Psoas muscle (tissue), 8 donors: ENCODE results near the gene EPB41L4A. TPM values are rescaled to one million over a fixed set of nuclear protein-coding genes. Genes with fewer than 3 reads are reported as not detected.

Experiments used
- ATAC-seq, 4 donors: fragments of 200-7000 bp; cut with Tn5 transposase; one replicate each; pipeline ENCODE4 v1.9.1; 2020; ENCODE audit warnings: moderate library complexity in 3 of 4, mild to moderate bottlenecking in 2 of 4
- DNase-seq, 2 donors: peaks; one replicate each; pipeline ENCODE4 v3.0.0-alpha.2; 2020
- H3K27ac ChIP-seq: fragments of 200-600 bp; one replicate; pipeline ENCODE4 v1.8.0; 2022
- H3K27me3 ChIP-seq, 3 donors: fragments of 200-600 bp in 1 of 3; one replicate each; pipeline versions ENCODE4 v1.6.1 to v1.8.0; 2013 to 2022; ENCODE audit warnings: low read length in 2 of 3, mild to moderate bottlenecking in 2 of 3, moderate library complexity in 1 of 3; ENCODE audit not compliant: insufficient read depth in 3 of 3
- H3K36me3 ChIP-seq, 2 donors: fragments of 200-600 bp in 1 of 2; one replicate each; pipeline versions ENCODE4 v1.6.1 to v1.8.0; 2013 to 2022; ENCODE audit warnings: low read depth in 1 of 2, mild to moderate bottlenecking in 1 of 2, moderate library complexity in 1 of 2; ENCODE audit not compliant: insufficient read depth in 1 of 2
- H3K4me1 ChIP-seq: fragments of 200-600 bp; one replicate; pipeline ENCODE4 v1.8.0; 2022
- H3K4me3 ChIP-seq: fragments of 200-600 bp; one replicate; pipeline ENCODE4 v1.8.0; 2022; ENCODE audit warnings: mild to moderate bottlenecking
- H3K9me3 ChIP-seq: fragments of 200-600 bp; one replicate; pipeline ENCODE4 v1.8.0; 2022
- WGBS, 3 donors: extraction: QIAGEN DNeasy Blood & Tissue Kit; methylation state at CpG; one replicate each; pipeline versions ENCODE4 v1.1.6 to v1.1.7; 2013; 5-methylcytosine and 5-hydroxymethylcytosine counted together
- intact Hi-C, 2 donors: fragments of 100-400 bp; cut with DNase I; formaldehyde crosslinking; loops; one replicate each; pipeline versions ENCODE4 v1.11.0 to v1.14.2; 2022
- polyA plus RNA-seq, 3 donors: library from polyadenylated mRNA; stranded (reverse); fragments of 200-250 nt; gene quantifications; one replicate each; pipeline ENCODE4 v1.2.3, GENCODE V29; 2013
- total RNA-seq, 4 donors: library from RNA; stranded (reverse); fragmentation: NEBNext Ultra II Directional in 2 of 4; extraction: Animal tissue kit (Norgen Biotek cat#: 25700) in 2 of 4; gene quantifications; one replicate each; pipeline versions ENCODE4 v1.2.1 to v1.2.4, GENCODE V29; 2021 to 2023
- TF ChIP-seq, protein P1 (sequence below): fragments of 200-600 bp; IDR thresholded peaks from one replicate; pipeline ENCODE4 v1.8.0; 2022; ENCODE audit warnings: antibody characterized with exemption
- donor health status: healthy with polysubstance abuse.
- donor health status: DM: no; HTN: no; CAD: no; lungs with moderate emphysema.
- donor health status: Bipolar disorder and iron deficiency.
- donor health status: healthy.
- donor health status: DM: yes; HTN: yes; CAD: no.
- donor health status: DM: no; HTN: no; CAD: no.
- donor health status: DM: no; HTN: no; CAD: no.
- donor health status: DM: yes; HTN: yes; CAD: no.

The EPB41L4A gene
- total and polyA plus RNA-seq, 7 donors: 1.0 to 7.2 (median 1.9) TPM

DNA sequence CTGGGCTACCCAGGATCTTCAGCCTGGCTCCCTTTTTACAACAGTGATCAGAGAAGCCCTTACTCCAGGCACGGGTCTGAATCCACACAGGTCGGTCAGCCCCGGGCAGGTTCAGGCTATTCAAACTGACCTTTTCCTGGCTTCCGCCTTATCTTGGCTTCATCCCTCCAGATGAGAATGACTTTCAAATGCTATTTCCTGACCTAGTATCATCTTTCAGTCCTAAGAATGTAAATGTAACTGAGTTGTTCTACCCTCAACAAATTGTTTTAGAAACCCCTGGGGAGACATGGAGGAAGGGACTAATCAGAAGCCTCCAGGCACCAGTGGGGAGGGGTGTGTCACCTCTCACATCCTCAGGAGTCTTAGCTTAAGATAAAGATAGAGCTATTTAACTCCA, 213.2 kb downstream of the EPB41L4A start:
- intact Hi-C loops: no loop called here
- no peak for DNase-seq
- Histone ChIP-seq H3K4me1 (no peaks in the 10 kb centered on the region), H3K27ac (no peak overlapping the region), H3K4me3 (no peak overlapping the region), H3K36me3 (peaks cover 0 to 4% of the 10 kb centered on the region in 2 donors), H3K9me3 (no peaks in the 10 kb centered on the region), H3K27me3 (peaks cover 0 to 3% (median 0%) of the 10 kb centered on the region in 3 donors)
- TF ChIP-seq, protein P1, sequence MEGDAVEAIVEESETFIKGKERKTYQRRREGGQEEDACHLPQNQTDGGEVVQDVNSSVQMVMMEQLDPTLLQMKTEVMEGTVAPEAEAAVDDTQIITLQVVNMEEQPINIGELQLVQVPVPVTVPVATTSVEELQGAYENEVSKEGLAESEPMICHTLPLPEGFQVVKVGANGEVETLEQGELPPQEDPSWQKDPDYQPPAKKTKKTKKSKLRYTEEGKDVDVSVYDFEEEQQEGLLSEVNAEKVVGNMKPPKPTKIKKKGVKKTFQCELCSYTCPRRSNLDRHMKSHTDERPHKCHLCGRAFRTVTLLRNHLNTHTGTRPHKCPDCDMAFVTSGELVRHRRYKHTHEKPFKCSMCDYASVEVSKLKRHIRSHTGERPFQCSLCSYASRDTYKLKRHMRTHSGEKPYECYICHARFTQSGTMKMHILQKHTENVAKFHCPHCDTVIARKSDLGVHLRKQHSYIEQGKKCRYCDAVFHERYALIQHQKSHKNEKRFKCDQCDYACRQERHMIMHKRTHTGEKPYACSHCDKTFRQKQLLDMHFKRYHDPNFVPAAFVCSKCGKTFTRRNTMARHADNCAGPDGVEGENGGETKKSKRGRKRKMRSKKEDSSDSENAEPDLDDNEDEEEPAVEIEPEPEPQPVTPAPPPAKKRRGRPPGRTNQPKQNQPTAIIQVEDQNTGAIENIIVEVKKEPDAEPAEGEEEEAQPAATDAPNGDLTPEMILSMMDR: no peak
- no peak for ATAC-seq
- 34 to 38% (median 37%) methylated on average over 4 of the region's 4 CpGs for WGBS, 3 donors

- DNase-seq: no peak
- Histone ChIP-seq H3K36me3 (peaks cover 0 to 4% of the 10 kb centered on the region in 2 donors), H3K9me3 (no peaks in the 10 kb centered on the region), H3K27me3 (peaks cover 0 to 12% (median 0%) of the 10 kb centered on the region in 3 donors), H3K4me1 (no peaks in the 10 kb centered on the region), H3K4me3 (no peak overlapping the region), H3K27ac (no peak overlapping the region)
- intact Hi-C loops: no loop called here
- ATAC-seq: no peak
- WGBS, 3 donors: 89 to 90% (median 90%) methylated on average over 4 of the region's 4 CpGs
- TF ChIP-seq, protein P1: no peak
Measured at GRCh38 chr5:112203229-112203628, 215.8 kb downstream of the EPB41L4A start.

- H3K9me3 ChIP-seq: no peaks in the 10 kb centered on the region
- TF ChIP-seq, protein P1: no peak
- intact Hi-C loops: no loop called here
- ATAC-seq (no peak), DNase-seq (no peak)
- WGBS, 3 donors: 94 to 100% (median 95%) methylated on average over 2 of the region's 2 CpGs
- no peak overlapping the region for H3K27ac ChIP-seq
- H3K36me3 ChIP-seq: peaks cover 0 to 4% of the 10 kb centered on the region in 2 donors
- peaks cover 0 to 12% (median 0%) of the 10 kb centered on the region in 3 donors for H3K27me3 ChIP-seq
- H3K4me1 ChIP-seq: no peaks in the 10 kb centered on the region
- no peak overlapping the region for H3K4me3 ChIP-seq
Measured at GRCh38 chr5:112202694-112203093, 216.4 kb downstream of the EPB41L4A start.

DNA sequence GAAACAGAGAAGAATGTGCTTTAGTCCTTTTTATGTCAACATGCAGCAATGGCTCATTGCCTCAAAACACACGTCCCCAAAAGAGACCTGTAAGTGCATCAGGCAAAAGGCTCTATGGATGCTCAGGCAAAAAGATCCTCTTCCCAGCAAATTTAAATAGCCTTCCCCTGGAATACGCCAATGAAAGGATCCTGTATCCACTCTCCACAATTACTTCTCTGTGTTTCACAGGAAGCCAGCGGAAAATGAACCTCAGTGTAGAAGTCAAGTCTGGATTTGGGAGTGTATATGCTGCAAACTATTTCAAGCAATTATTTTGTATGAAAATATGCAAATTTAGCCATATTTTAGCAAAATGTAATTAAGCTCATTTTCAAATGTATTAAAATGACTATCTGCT, 217.9 kb downstream of the EPB41L4A start:
- TF ChIP-seq, protein P1: no peak
- ATAC-seq: no peak
- H3K9me3 ChIP-seq: no peaks in the 10 kb centered on the region
- no peak for DNase-seq
- H3K36me3 ChIP-seq: peaks cover 0 to 4% of the 10 kb centered on the region in 2 donors
- intact Hi-C loops: no loop called here
- no peak overlapping the region for H3K4me3 ChIP-seq
- H3K27ac ChIP-seq: no peak overlapping the region
- no peaks in the 10 kb centered on the region for H3K4me1 ChIP-seq
- 90 to 96% (median 94%) methylated on average over 3 of the region's 3 CpGs for WGBS, 3 donors
- H3K27me3 ChIP-seq: peaks cover 0 to 12% (median 0%) of the 10 kb centered on the region in 3 donors

DNA sequence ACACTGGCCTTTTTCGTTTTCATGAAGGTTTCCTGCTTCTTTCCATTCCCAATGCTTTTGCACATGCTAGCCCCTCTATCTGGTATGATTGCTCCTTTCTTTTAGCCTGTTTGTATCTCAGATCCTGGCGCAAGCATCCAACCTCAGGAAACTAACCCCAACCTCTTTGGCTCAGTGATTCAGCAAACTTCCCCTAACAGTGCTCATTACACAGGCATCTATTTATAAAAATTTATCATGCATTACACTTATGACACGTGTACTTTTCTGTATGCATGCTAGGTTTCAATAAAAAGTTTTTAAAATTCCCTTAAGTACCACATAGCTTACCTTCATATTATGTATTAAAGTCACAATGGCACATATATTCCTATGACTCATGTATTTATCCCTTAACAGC, 218.9 kb downstream of the EPB41L4A start:
- Histone ChIP-seq H3K4me1 (no peaks in the 10 kb centered on the region), H3K27me3 (peaks cover 0 to 12% (median 0%) of the 10 kb centered on the region in 3 donors), H3K36me3 (peaks cover 0 to 4% of the 10 kb centered on the region in 2 donors), H3K4me3 (no peak overlapping the region), H3K27ac (no peak overlapping the region), H3K9me3 (no peaks in the 10 kb centered on the region)
- intact Hi-C loops: no loop called here
- WGBS, 3 donors: 79 to 93% (median 89%) methylated on average over 3 of the region's 3 CpGs
- ATAC-seq: no peak
- DNase-seq: no peak
- TF ChIP-seq, protein P1: no peak
